Kidney (tissue), 14 donors: ENCODE data around the gene TIMP3. TPM values are rescaled to one million over a fixed set of nuclear protein-coding genes. Genes with fewer than 3 reads are reported as not detected.

Experiments used
- DNase-seq, 5 donors: peaks; one replicate each; pipeline ENCODE4 v3.0.0-alpha.2; 2013 to 2020
- FAIRE-seq: peaks from 2 replicates; lab custom pipeline; 2012; peaks lifted over from hg19 to GRCh38; lab: Jason Lieb, UNC
- H3K27ac ChIP-seq, 2 donors: one replicate each; pipeline ENCODE4 v1.7.0; 2013; ENCODE audit warnings: low read depth in 2 of 2, low read length in 2 of 2, inconsistent platforms in 1 of 2
- H3K27me3 ChIP-seq: one replicate; pipeline ENCODE4 v1.7.1; 2013; ENCODE audit warnings: low read length, inconsistent platforms; ENCODE audit not compliant: control insufficient read depth, insufficient read depth
- H3K36me3 ChIP-seq, 3 donors: one replicate each; pipeline versions ENCODE4 v1.7.0 to v1.7.1; 2013; ENCODE audit warnings: low read length in 3 of 3, control low read depth in 1 of 3, inconsistent platforms in 1 of 3; ENCODE audit not compliant: insufficient read depth in 3 of 3, control insufficient read depth in 2 of 3
- H3K4me1 ChIP-seq, 3 donors: one replicate each; pipeline versions ENCODE4 v1.7.0 to v1.7.1; 2013; ENCODE audit warnings: low read length in 3 of 3, inconsistent platforms in 1 of 3, low read depth in 1 of 3; ENCODE audit not compliant: control insufficient read depth in 2 of 3, insufficient read depth in 2 of 3
- H3K4me3 ChIP-seq, 3 donors: one replicate each; pipeline versions ENCODE4 v1.7.0 to v1.8.1; 2013; ENCODE audit warnings: low read length in 3 of 3, control low read depth in 1 of 3, inconsistent platforms in 1 of 3
- H3K9ac ChIP-seq, 3 donors: one replicate each; pipeline versions ENCODE4 v1.7.0 to v1.7.1; 2013; ENCODE audit warnings: low read length in 3 of 3, control low read depth in 1 of 3, inconsistent platforms in 1 of 3
- H3K9me3 ChIP-seq, 3 donors: one replicate each; pipeline versions ENCODE4 v1.7.0 to v1.7.1; 2013; ENCODE audit warnings: low read length in 3 of 3, control low read depth in 1 of 3, inconsistent platforms in 1 of 3; ENCODE audit not compliant: control insufficient read depth in 2 of 3, insufficient read depth in 1 of 3
- CTCF ChIP-seq: IDR thresholded peaks from 3 replicates; pipeline ENCODE4 v1.5.1; 2012; ENCODE audit warnings: mild to moderate bottlenecking, moderate library complexity, borderline replicate concordance; ENCODE audit not compliant: insufficient read depth; ENCODE audit errors: extremely low read depth
- intact Hi-C: fragments of 100-400 bp; cut with DNase I; formaldehyde crosslinking; loops from one replicate; pipeline ENCODE4 v1.11.1; 2022
- polyA plus RNA-seq: library from polyadenylated mRNA; stranded (reverse); fragments of 350-450 nt; fragmentation: Illumina TruSeq; extraction: RNeasy Lipid Tissue Mini Kit (QIAGEN cat#74804); gene quantifications from one replicate; pipeline ENCODE4 v1.2.3, GENCODE V29; 2014; ENCODE audit warnings: low read depth, low replicate concordance; ENCODE audit not compliant: insufficient read depth
- total RNA-seq: library from RNA; stranded (reverse); fragmentation: NEBNext Ultra II Directional; extraction: Animal tissue kit (Norgen Biotek cat#: 25700); gene quantifications from one replicate; pipeline ENCODE4 v1.2.1, GENCODE V29; 2021
- donor health status: control.
- donor health status: control.
- donor health status: control.
- donor health status: control.
- donor health status: control.
- donor health status: DM: yes; HTN: yes; CAD: no.
- donor health status: Normal renal cell carcinoma (clear cell type).

TIMP3 gene
- total and polyA plus RNA-seq, 2 donors from 2014 or later: 198 to 818 TPM

DNA sequence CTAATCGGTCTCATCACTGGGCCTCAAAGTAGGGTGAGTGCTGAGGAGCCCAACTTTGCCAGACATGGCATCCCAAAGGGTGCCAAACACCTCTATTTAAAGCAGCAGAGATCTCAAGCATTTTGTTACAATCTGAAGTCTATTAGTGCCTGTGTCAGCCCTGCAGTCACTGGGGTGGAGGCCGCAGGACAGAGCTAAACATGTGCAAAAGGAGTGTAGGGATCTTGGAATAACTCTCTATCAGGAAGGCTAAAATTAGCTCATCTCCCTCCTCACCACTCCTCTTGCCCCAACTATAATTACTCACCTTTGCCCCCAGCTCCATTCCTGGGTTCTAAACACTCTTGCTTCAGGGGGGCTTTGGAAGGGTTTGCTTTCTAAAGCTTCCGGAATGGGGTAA is 87.5 kb downstream of the TIMP3 start:
- Histone ChIP-seq H3K36me3 (no peaks in the 10 kb centered on the region), H3K4me1 (no peaks in the 10 kb centered on the region), H3K9ac (no peak overlapping the region), H3K27ac (no peak overlapping the region), H3K27me3 (no peaks in the 10 kb centered on the region), H3K9me3 (no peaks in the 10 kb centered on the region), H3K4me3 (no peak overlapping the region)
- DNase-seq: no peak
- no peak for FAIRE-seq
- intact Hi-C loops: no loop called here
- no peak for TF ChIP-seq CTCF

DNA sequence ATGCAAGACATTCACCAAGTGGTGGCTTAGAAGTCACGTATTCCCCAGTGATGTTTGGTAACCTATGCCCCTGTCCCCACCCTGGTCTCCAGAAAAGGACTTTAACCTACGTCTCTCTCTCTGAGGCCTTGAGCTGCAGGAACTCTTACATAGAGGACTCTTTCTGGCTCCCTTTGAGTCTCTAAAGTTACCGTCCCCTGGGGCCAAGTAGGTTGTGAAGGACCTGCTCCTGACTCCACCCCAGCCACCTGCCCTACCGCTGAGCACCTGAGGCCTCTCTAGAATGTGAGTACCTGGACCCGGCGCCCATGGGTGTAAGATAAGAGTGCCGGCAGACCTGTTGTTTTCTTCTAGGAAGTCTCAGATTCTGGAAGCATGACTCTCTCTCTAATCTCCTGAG is 95.4 kb downstream of the TIMP3 start:
- Histone ChIP-seq H3K27ac (no peak overlapping the region), H3K36me3 (no peaks in the 10 kb centered on the region), H3K4me1 (no peaks in the 10 kb centered on the region), H3K4me3 (no peak overlapping the region), H3K9me3 (no peaks in the 10 kb centered on the region), H3K9ac (no peak overlapping the region), H3K27me3 (no peaks in the 10 kb centered on the region)
- FAIRE-seq (no peak), DNase-seq (no peak)
- intact Hi-C loops: no loop called here
- TF ChIP-seq CTCF: no peak

- H3K4me3 ChIP-seq: no peak overlapping the region
- FAIRE-seq (no peak), DNase-seq (no peak)
- intact Hi-C loops: no loop called here
- no peaks in the 10 kb centered on the region for H3K27me3 ChIP-seq
- no peak overlapping the region for H3K9ac ChIP-seq
- H3K27ac ChIP-seq: no peak overlapping the region
- no peaks in the 10 kb centered on the region for H3K36me3 ChIP-seq
- no peaks in the 10 kb centered on the region for H3K9me3 ChIP-seq
- no peaks in the 10 kb centered on the region for H3K4me1 ChIP-seq
- no peak for TF ChIP-seq CTCF
These were observed 95.9 kb downstream of the TIMP3 start for GRCh38 chr22:32897400-32897799.
